MM.1S (cell line): Measurements from ENCODE around the gene ADGRD1.

ENCODE experiments used
- EZH2 ChIP-seq: fragments of 300-600 bp; sonication (generic); optimal IDR thresholded peaks from 2 replicates; pipeline ENCODE3; 2017; ENCODE audit warnings: low read depth, mild to moderate bottlenecking, antibody characterized with exemption, low read length, mixed read lengths
- TF ChIP-seq, protein P1 (sequence below): fragments of 300-600 bp; sonication (generic); IDR thresholded peaks from 2 replicates; pipeline ENCODE4 v1.5.1; 2016; ENCODE audit warnings: antibody characterized with exemption, low read length, mixed read lengths

GRCh38 chr12:130904064-130904463 is 49.6 kb upstream of the ADGRD1 start:
- TF ChIP-seq EZH2 = no peak
- TF ChIP-seq, protein P1, sequence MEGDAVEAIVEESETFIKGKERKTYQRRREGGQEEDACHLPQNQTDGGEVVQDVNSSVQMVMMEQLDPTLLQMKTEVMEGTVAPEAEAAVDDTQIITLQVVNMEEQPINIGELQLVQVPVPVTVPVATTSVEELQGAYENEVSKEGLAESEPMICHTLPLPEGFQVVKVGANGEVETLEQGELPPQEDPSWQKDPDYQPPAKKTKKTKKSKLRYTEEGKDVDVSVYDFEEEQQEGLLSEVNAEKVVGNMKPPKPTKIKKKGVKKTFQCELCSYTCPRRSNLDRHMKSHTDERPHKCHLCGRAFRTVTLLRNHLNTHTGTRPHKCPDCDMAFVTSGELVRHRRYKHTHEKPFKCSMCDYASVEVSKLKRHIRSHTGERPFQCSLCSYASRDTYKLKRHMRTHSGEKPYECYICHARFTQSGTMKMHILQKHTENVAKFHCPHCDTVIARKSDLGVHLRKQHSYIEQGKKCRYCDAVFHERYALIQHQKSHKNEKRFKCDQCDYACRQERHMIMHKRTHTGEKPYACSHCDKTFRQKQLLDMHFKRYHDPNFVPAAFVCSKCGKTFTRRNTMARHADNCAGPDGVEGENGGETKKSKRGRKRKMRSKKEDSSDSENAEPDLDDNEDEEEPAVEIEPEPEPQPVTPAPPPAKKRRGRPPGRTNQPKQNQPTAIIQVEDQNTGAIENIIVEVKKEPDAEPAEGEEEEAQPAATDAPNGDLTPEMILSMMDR = no peak
